H9 (cell line): ENCODE results near the gene CKM. TPM values are rescaled to one million over a fixed set of nuclear protein-coding genes. Genes with fewer than 3 reads are reported as not detected.

ENCODE experiments used
- DNase-seq: peaks from one replicate; pipeline ENCODE4 v3.0.0-alpha.2; 2017
- H2AFZ ChIP-seq: one replicate; pipeline ENCODE4 v1.6.1; 2013; ENCODE audit warnings: mild to moderate bottlenecking, low read length, control low read depth, moderate library complexity
- H2AK5ac ChIP-seq: 2 replicates; pipeline ENCODE4 v1.6.1; 2013; ENCODE audit warnings: low read length, control low read depth, mixed read lengths; ENCODE audit not compliant: insufficient read length
- H2BK120ac ChIP-seq: one replicate; pipeline ENCODE4 v1.6.1; 2013; ENCODE audit warnings: low read depth, mild to moderate bottlenecking, low read length, control low read depth, inconsistent platforms; ENCODE audit not compliant: poor library complexity, severe bottlenecking
- H2BK12ac ChIP-seq: 2 replicates; pipeline ENCODE4 v1.6.1; 2013; ENCODE audit warnings: low read length, control low read depth, mixed read lengths, low read depth; ENCODE audit not compliant: insufficient read length
- H2BK15ac ChIP-seq: 2 replicates; pipeline ENCODE4 v1.6.1; 2013; ENCODE audit warnings: low read depth, low read length, control low read depth
- H2BK20ac ChIP-seq: one replicate; pipeline ENCODE4 v1.6.1; 2013; ENCODE audit warnings: low read depth, mild to moderate bottlenecking, low read length, control low read depth, inconsistent platforms; ENCODE audit not compliant: poor library complexity, severe bottlenecking
- H2BK5ac ChIP-seq: 2 replicates; pipeline ENCODE4 v1.6.1; 2013; ENCODE audit warnings: low read length, control low read depth, mixed read lengths; ENCODE audit not compliant: insufficient read length
- H3K14ac ChIP-seq: 2 replicates; pipeline ENCODE4 v1.6.1; 2013; ENCODE audit warnings: low read length, control low read depth; ENCODE audit not compliant: insufficient read depth
- H3K18ac ChIP-seq: 2 replicates; pipeline ENCODE4 v1.6.1; 2013; ENCODE audit warnings: low read depth, mild to moderate bottlenecking, mixed read lengths, low read length, control low read depth; ENCODE audit not compliant: insufficient read length
- H3K23ac ChIP-seq: 2 replicates; pipeline ENCODE4 v1.6.1; 2013; ENCODE audit warnings: low read length, control low read depth, mixed read lengths, low read depth; ENCODE audit not compliant: insufficient read length
- H3K23me2 ChIP-seq: 2 replicates; pipeline ENCODE4 v1.6.1; 2013; ENCODE audit warnings: low read depth, mild to moderate bottlenecking, mixed read lengths, low read length, control low read depth; ENCODE audit not compliant: insufficient read length, poor library complexity, severe bottlenecking
- H3K27ac ChIP-seq: 2 replicates; pipeline ENCODE4 v1.5.1; 2013; ENCODE audit warnings: low read length, control low read depth, mixed read lengths, low read depth; ENCODE audit not compliant: insufficient read length
- H3K27me3 ChIP-seq: 2 replicates; pipeline ENCODE4 v1.6.1; 2013; ENCODE audit warnings: low read length, control low read depth, inconsistent platforms; ENCODE audit not compliant: insufficient read depth
- H3K4ac ChIP-seq: 2 replicates; pipeline ENCODE4 v1.6.1; 2013; ENCODE audit warnings: low read depth, mild to moderate bottlenecking, control low read depth, inconsistent platforms, low read length, moderate library complexity
- H3K4me1 ChIP-seq: 2 replicates; pipeline ENCODE4 v1.6.1; 2013; ENCODE audit warnings: low read length, control low read depth, inconsistent platforms; ENCODE audit not compliant: insufficient read depth
- H3K4me2 ChIP-seq: 2 replicates; pipeline ENCODE4 v1.6.1; 2013; ENCODE audit warnings: low read length, control low read depth, mixed read lengths; ENCODE audit not compliant: insufficient read length, insufficient read depth
- H3K56ac ChIP-seq: 2 replicates; pipeline ENCODE4 v1.6.1; 2013; ENCODE audit warnings: low read depth, mild to moderate bottlenecking, mixed read lengths, low read length, control low read depth; ENCODE audit not compliant: insufficient read length
- H3K79me1 ChIP-seq: 2 replicates; pipeline ENCODE4 v1.6.1; 2013; ENCODE audit warnings: low read depth, mild to moderate bottlenecking, moderate library complexity, low read length, control low read depth, inconsistent platforms; ENCODE audit not compliant: insufficient read depth, poor library complexity, severe bottlenecking
- H3K79me2 ChIP-seq: 2 replicates; pipeline ENCODE4 v1.6.1; 2013; ENCODE audit warnings: low read length, control low read depth, inconsistent platforms; ENCODE audit not compliant: insufficient read depth
- H3K9ac ChIP-seq: 2 replicates; pipeline ENCODE4 v1.6.1; 2013; ENCODE audit warnings: low read length, control low read depth, mixed read lengths; ENCODE audit not compliant: insufficient read length; ENCODE audit errors: extremely low read depth
- H3K9me3 ChIP-seq: one replicate; pipeline ENCODE4 v1.6.1; 2013; ENCODE audit warnings: low read depth, low read length, inconsistent platforms; ENCODE audit not compliant: control insufficient read depth
- H3T11ph ChIP-seq: one replicate; pipeline ENCODE4 v1.6.1; 2013; ENCODE audit warnings: mild to moderate bottlenecking, low read length, control low read depth, inconsistent platforms
- H4K20me1 ChIP-seq: one replicate; pipeline ENCODE4 v1.6.1; 2013; ENCODE audit not compliant: control insufficient read depth, insufficient read length, insufficient read depth
- H4K5ac ChIP-seq: 2 replicates; pipeline ENCODE4 v1.6.1; 2013; ENCODE audit warnings: low read depth, mild to moderate bottlenecking, mixed read lengths, low read length, control low read depth; ENCODE audit not compliant: insufficient read length
- H4K8ac ChIP-seq: replicated peaks from 2 replicates; pipeline ENCODE4 v1.6.1; 2013; ENCODE audit warnings: low read length, control low read depth, mixed read lengths, low read depth; ENCODE audit not compliant: insufficient read length
- H4K91ac ChIP-seq: 2 replicates; pipeline ENCODE4 v1.6.1; 2013; ENCODE audit warnings: low read depth, mild to moderate bottlenecking, moderate library complexity, mixed read lengths, low read length, control low read depth; ENCODE audit not compliant: insufficient read length
- H3K27ac Mint-ChIP-seq, 3 experiments: 2 replicates in 2 of 3; 3 replicates in 1 of 3; pipeline ENCODE4 v1.8.0; 2020 to 2021; ENCODE audit warnings: mixed read lengths in 3 of 3, mild to moderate bottlenecking in 1 of 3, moderate library complexity in 1 of 3
- H3K27me3 Mint-ChIP-seq: 2 replicates; pipeline ENCODE4 v1.8.0; 2021; ENCODE audit warnings: low read depth, mild to moderate bottlenecking, moderate library complexity, mixed read lengths
- H3K36me3 Mint-ChIP-seq, 3 experiments: 2 replicates in 2 of 3; 3 replicates in 1 of 3; pipeline ENCODE4 v1.8.0; 2020 to 2021; ENCODE audit warnings: low read depth in 3 of 3, mixed read lengths in 3 of 3; ENCODE audit not compliant: insufficient read depth in 1 of 3
- H3K4me1 Mint-ChIP-seq, 2 experiments: 2 replicates each; pipeline ENCODE4 v1.8.0; 2020; ENCODE audit warnings: mixed read lengths in 2 of 2
- H3K4me3 Mint-ChIP-seq, 2 experiments: 2 replicates in 1 of 2; 3 replicates in 1 of 2; pipeline ENCODE4 v1.8.0; 2020 to 2021; ENCODE audit warnings: mild to moderate bottlenecking in 2 of 2, mixed read lengths in 2 of 2, moderate library complexity in 1 of 2
- H3K9me3 Mint-ChIP-seq, 2 experiments: 2 replicates in 1 of 2; 3 replicates in 1 of 2; pipeline ENCODE4 v1.8.0; 2020; ENCODE audit warnings: mild to moderate bottlenecking in 2 of 2, mixed read lengths in 2 of 2, moderate library complexity in 1 of 2
- WGBS: extraction: QIAGEN DNeasy Blood & Tissue Kit; methylation state at CpG from one replicate; pipeline ENCODE4 v1.1.7; 2013; ENCODE audit warnings: missing lambda C conversion rate, low lambda C conversion rate, mixed read lengths; ENCODE audit not compliant: insufficient read length; ENCODE audit errors: extremely low coverage; 5-methylcytosine and 5-hydroxymethylcytosine counted together
- total RNA-seq: library from RNA; stranded (reverse); gene quantifications from 2 replicates; pipeline ENCODE4 v1.2.1, GENCODE V29; 2021
- TF ChIP-seq, protein P1 (sequence below): fragments of 200-600 bp; sonication (generic); conservative IDR thresholded peaks from 3 replicates; pipeline ENCODE4 v1.8.0; 2021; ENCODE audit warnings: antibody characterized with exemption, mild to moderate bottlenecking

Gene CKM
- total RNA-seq, 1 experiment from 2014 or later: not detected

GRCh38 chr19:45340899-45341453 is 18.3 kb upstream of the CKM start:
- no peaks in the 10 kb centered on the region for H3K79me2 ChIP-seq
- TF ChIP-seq, protein P1, sequence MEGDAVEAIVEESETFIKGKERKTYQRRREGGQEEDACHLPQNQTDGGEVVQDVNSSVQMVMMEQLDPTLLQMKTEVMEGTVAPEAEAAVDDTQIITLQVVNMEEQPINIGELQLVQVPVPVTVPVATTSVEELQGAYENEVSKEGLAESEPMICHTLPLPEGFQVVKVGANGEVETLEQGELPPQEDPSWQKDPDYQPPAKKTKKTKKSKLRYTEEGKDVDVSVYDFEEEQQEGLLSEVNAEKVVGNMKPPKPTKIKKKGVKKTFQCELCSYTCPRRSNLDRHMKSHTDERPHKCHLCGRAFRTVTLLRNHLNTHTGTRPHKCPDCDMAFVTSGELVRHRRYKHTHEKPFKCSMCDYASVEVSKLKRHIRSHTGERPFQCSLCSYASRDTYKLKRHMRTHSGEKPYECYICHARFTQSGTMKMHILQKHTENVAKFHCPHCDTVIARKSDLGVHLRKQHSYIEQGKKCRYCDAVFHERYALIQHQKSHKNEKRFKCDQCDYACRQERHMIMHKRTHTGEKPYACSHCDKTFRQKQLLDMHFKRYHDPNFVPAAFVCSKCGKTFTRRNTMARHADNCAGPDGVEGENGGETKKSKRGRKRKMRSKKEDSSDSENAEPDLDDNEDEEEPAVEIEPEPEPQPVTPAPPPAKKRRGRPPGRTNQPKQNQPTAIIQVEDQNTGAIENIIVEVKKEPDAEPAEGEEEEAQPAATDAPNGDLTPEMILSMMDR: no peak
- H3K79me1 ChIP-seq: no peaks in the 10 kb centered on the region
- no peak overlapping the region for H4K5ac ChIP-seq
- no peaks in the 10 kb centered on the region for H3K9me3 ChIP-seq
- no peak overlapping the region for H3K18ac ChIP-seq
- H3K27me3 ChIP-seq: peaks cover 4% of the 10 kb centered on the region
- no peak overlapping the region for H4K91ac ChIP-seq
- Mint-ChIP-seq H3K27me3 (peaks cover 28% of the 10 kb centered on the region), H3K36me3 (no peaks in the 10 kb centered on the region), H3K27ac (no peak overlapping the region), H3K9me3 (no peaks in the 10 kb centered on the region; a peak in 2 of 5 replicates), H3K4me3 (no peak overlapping the region), H3K4me1 (peaks cover 3 to 15% of the 10 kb centered on the region in 2 experiments; a peak in 3 of 4 replicates)
- no peak overlapping the region for H2AFZ ChIP-seq
- H3K4ac ChIP-seq: no peak overlapping the region
- H3K56ac ChIP-seq: no peak overlapping the region
- peak; percentile 51 for DNase-seq
- no peak overlapping the region for H2BK5ac ChIP-seq
- no CpG with 5 or more reads among the region's 25 CpGs for WGBS
- H3T11ph ChIP-seq: no peak overlapping the region
- 0 out of 2 replicates have a peak, but pooled peaks cover 2% of the 10 kb centered on the region for H3K4me1 ChIP-seq
- peaks cover 2% of the 10 kb centered on the region for H4K20me1 ChIP-seq
- H3K4me2 ChIP-seq: peak overlapping the region; percentile 42
- H3K27ac ChIP-seq: no peak overlapping the region
- H2BK120ac ChIP-seq: no peak overlapping the region
- H2BK15ac ChIP-seq: no peak overlapping the region
- H2BK12ac ChIP-seq: no peak overlapping the region
- H3K14ac ChIP-seq: no peak overlapping the region; the same call in 1 of the 2 replicates
- H3K23me2 ChIP-seq: peaks cover 12% of the 10 kb centered on the region
- H2BK20ac ChIP-seq: no peak overlapping the region
- H3K23ac ChIP-seq: no peak overlapping the region
- H4K8ac ChIP-seq: no peak overlapping the region
- H3K9ac ChIP-seq: no peak overlapping the region
- no peak overlapping the region for H2AK5ac ChIP-seq
